Measurements from ENCODE around the gene SULT1C3. TPM values are rescaled to one million over a fixed set of nuclear protein-coding genes. Genes with fewer than 3 reads are reported as not detected.

SULT1C3 gene
- total RNA-seq, 3 donors from 2014 or later: 0.66 to 2.0 TPM; not detected in 1

DNA sequence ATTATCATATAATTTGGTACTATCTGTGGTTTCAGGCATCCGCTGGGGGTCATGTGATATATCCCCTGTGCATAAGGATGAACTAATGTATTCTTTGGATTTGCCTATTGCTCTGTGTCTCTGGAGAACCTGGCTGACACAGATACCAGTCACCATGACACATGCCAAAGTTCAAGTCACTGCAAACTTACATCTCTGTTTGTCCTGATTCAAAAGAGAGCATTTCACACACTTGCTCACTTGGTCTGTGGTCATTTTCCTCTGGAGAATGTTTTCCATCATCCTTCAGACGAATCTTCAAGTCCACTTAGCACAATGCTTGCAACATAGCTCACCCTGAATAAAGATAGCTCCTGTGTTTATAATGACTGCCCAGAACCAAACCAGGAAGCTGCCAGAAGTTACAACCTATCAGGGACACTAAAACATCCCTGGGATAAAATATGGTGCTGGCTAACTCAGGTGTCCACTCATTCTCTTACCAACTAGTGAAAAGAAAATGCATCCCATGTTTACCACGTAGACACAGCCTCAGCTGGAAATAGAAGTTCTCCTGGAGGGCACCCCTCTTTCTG, 18.1 kb downstream of the SULT1C3 start:
- intact Hi-C loops (cut with DNase I; ENCODE audit: low total_unique reads): no loop called here

DNA sequence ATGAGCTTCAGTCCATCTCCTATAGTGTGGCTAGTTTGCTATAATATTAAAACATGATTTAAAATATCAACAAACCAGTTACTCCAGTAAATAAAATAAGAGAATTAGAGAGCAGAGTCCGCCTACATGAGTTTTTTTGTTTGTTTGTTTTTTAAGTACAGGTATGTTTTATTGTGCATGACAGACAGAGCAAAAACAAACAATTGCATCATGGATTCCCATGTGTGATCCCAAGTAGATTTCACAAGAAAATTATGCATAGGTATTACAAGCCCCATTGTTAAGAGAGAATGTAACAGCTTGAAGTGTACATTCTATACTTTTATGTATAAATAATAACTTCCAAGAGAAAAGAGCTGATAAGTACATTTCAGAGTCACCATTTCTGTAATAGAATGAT, 21.0 kb downstream of the SULT1C3 start:
- intact Hi-C loops (cut with DNase I; ENCODE audit: low total_unique reads): no loop called here
- DNase-seq (ENCODE audit: low spot score in 2 of 2): no peak
- TF ChIP-seq POLR2A (IDR thresholded peaks at IDR 0.05) (no peak), POLR2AphosphoS5 (IDR thresholded peaks at IDR 0.05) (no peak)
- TF ChIP-seq, protein P1, sequence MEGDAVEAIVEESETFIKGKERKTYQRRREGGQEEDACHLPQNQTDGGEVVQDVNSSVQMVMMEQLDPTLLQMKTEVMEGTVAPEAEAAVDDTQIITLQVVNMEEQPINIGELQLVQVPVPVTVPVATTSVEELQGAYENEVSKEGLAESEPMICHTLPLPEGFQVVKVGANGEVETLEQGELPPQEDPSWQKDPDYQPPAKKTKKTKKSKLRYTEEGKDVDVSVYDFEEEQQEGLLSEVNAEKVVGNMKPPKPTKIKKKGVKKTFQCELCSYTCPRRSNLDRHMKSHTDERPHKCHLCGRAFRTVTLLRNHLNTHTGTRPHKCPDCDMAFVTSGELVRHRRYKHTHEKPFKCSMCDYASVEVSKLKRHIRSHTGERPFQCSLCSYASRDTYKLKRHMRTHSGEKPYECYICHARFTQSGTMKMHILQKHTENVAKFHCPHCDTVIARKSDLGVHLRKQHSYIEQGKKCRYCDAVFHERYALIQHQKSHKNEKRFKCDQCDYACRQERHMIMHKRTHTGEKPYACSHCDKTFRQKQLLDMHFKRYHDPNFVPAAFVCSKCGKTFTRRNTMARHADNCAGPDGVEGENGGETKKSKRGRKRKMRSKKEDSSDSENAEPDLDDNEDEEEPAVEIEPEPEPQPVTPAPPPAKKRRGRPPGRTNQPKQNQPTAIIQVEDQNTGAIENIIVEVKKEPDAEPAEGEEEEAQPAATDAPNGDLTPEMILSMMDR (IDR thresholded peaks at IDR 0.05): no peak

More for the DNA sequence above, 18.1 kb downstream of the SULT1C3 start:
- H3K4me1 ChIP-seq: no peaks in the 10 kb centered on the region
- DNase-seq (ENCODE audit: low spot score in 2 of 2): no peak
- no peak overlapping the region for H3K27ac ChIP-seq
- H3K27me3 ChIP-seq: no peaks in the 10 kb centered on the region
- no peaks in the 10 kb centered on the region for H3K36me3 ChIP-seq
- H3K4me3 ChIP-seq: no peak overlapping the region
- TF ChIP-seq, protein P1 (IDR thresholded peaks at IDR 0.05): no peak
- TF ChIP-seq POLR2A (IDR thresholded peaks at IDR 0.05) (no peak), POLR2AphosphoS5 (IDR thresholded peaks at IDR 0.05) (no peak)
- H3K9me3 ChIP-seq: no peaks in the 10 kb centered on the region

DNA sequence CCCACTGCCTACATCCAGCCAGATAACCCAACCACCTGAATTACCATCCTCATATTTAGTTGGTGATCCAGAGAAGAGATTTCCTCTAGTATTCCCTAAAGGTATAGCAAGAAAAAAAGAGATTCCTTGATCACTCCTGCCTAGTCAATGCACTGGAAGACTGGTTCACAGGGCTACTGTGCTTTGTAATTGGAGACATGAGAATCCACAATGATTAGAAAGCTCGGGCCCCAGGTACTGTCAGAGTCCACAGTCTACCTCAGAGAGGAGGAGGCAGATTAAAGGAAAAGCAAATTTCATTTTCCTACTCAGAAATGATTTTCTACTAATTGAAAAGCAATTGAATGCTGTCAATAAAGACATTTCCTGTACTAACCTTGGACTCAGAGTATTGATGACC, 22.3 kb downstream of the SULT1C3 start:
- intact Hi-C loops (cut with DNase I; ENCODE audit: low total_unique reads): no loop called here
- Histone ChIP-seq H3K4me3 (no peak overlapping the region), H3K9me3 (no peaks in the 10 kb centered on the region), H3K27me3 (no peaks in the 10 kb centered on the region), H3K4me1 (no peaks in the 10 kb centered on the region), H3K27ac (no peak overlapping the region), H3K36me3 (no peaks in the 10 kb centered on the region)
- no peak for DNase-seq (ENCODE audit: low spot score in 2 of 2)
- TF ChIP-seq POLR2AphosphoS5 (IDR thresholded peaks at IDR 0.05): no peak
- no peak for TF ChIP-seq POLR2A (IDR thresholded peaks at IDR 0.05)
- TF ChIP-seq, protein P1 (IDR thresholded peaks at IDR 0.05): no peak

More for the DNA sequence above, 21.0 kb downstream of the SULT1C3 start:
- Histone ChIP-seq H3K27me3 (no peaks in the 10 kb centered on the region), H3K9me3 (no peaks in the 10 kb centered on the region), H3K4me3 (no peak overlapping the region), H3K27ac (no peak overlapping the region), H3K36me3 (no peaks in the 10 kb centered on the region), H3K4me1 (no peaks in the 10 kb centered on the region)

DNA sequence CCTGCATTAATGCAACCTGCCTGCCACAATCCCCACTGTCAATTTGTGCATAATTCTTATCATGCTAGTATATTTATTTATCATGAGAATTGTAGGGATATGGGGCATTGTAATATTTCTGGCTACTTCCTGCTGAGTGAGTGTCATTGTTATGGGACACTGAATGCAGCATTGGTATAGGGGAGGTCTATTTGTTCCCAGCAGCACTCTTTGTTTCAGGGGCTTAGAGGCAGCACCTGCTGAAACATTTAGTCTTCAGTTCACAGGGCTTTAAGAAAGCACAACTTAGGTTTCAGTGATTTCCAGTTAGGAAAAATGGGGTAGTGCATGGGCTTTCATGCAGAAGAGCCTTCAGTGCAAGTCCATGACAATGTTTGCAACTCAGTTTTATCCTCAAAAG, 23.6 kb downstream of the SULT1C3 start:
- H3K9me3 ChIP-seq: no peaks in the 10 kb centered on the region
- H3K27ac ChIP-seq: no peak overlapping the region
- no peak overlapping the region for H3K4me3 ChIP-seq
- intact Hi-C loops (cut with DNase I; ENCODE audit: low total_unique reads): no loop called here
- no peaks in the 10 kb centered on the region for H3K4me1 ChIP-seq
- TF ChIP-seq POLR2AphosphoS5 (IDR thresholded peaks at IDR 0.05): no peak
- TF ChIP-seq, protein P1 (IDR thresholded peaks at IDR 0.05): no peak
- no peak for TF ChIP-seq POLR2A (IDR thresholded peaks at IDR 0.05)
- no peaks in the 10 kb centered on the region for H3K27me3 ChIP-seq
- no peaks in the 10 kb centered on the region for H3K36me3 ChIP-seq
- no peak for DNase-seq (ENCODE audit: low spot score in 2 of 2)

DNA sequence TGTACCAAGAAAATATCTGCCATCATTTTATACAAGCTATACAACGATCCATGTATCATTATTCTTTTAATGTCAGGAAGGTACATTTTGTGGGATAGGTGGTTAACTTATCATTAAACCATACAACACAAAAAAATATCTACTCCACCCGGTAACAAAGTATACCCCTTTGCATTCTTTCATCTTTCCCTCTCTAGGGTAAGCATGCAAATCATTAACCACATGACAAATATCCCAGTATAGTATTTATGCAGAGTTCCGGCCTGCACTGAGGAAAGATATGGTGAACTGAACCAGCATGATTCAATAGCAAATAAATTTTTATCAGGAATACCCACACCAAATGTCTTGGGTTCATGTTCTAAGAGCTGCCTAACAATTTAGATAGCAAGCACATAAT, 26.4 kb downstream of the SULT1C3 start:
- no peaks in the 10 kb centered on the region for H3K27me3 ChIP-seq
- no peak overlapping the region for H3K4me3 ChIP-seq
- DNase-seq (ENCODE audit: low spot score in 2 of 2): no peak
- TF ChIP-seq, protein P1 (IDR thresholded peaks at IDR 0.05): no peak
- TF ChIP-seq POLR2AphosphoS5 (IDR thresholded peaks at IDR 0.05) (no peak), POLR2A (IDR thresholded peaks at IDR 0.05) (no peak)
- intact Hi-C loops (cut with DNase I; ENCODE audit: low total_unique reads): no loop called here
- H3K36me3 ChIP-seq: no peaks in the 10 kb centered on the region
- no peaks in the 10 kb centered on the region for H3K4me1 ChIP-seq
- no peaks in the 10 kb centered on the region for H3K9me3 ChIP-seq
- no peak overlapping the region for H3K27ac ChIP-seq
